NOMO-1 treated with dmso at 0.1 percent for 144 hours (cell line): ENCODE data around the gene TIGD1.

Source experiments
- DNase-seq: peaks from one replicate; lab custom pipeline; 2025; ENCODE audit not compliant: unreplicated experiment; lab: John Stamatoyannopoulos, UW

TIGD1 gene

DNA sequence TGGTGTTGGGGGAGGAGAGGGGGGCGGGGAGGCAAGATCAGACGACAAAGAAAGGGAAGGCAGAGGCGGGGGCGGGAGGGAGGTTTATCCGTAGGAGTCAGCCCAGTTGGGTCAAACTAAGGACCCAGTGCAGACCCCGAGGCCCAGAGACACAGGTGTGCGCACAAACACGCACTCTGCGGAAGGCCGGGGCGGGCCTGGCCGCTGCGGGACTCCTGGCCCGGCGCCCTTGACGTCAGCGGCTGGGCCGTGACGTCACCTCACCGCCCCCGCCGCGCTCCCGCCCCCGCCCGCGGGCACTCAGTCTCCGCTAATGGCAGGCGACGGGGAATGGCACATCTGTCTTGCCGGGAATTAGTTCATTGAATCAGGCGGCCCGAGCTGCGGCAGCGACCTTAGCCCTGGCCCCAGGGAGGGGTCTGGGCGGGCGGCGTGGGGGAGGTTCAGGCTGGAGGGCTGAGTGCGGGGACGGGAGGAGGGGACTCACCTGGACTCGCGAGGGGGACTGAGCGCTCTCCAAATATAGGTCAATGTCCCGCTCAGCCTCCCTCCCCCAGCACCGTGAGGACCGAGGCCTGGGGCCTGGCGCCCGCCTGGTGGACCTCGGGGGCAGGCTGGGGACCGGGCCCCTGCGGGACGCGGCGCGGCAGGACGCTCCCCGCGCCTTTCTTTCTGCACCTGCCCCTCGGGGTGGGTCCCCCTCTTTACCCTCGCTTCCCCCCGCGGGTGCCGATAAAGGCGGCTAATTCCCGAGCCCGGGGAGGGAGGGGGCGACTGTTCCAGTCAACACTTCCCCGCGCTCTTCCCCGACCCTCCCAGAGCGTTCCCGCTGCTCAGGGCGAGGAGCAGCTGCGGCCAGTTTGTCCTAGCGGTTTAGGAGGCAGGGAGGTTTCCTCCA, 47.2 kb downstream of the TIGD1 start:
- no peak for DNase-seq

DNA sequence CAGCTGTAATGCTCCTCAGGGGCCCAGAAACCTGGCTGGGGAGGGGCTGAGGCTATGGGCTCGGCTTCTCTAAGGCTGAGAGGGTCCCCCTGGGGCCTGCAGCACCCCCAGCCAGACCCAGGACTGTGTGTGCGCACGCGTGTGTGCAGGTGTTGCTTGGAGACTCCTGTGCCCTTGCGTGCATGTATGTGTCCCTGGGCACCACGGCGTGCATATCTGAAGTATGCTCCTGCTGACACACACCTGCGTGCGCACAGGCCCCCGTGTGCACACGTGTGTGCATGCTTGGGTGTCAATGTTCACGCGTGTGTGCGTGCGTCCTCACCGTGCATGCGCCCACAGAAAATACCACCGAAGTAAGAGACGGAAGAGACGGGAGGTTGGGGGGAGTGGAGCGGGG, 47.8 kb downstream of the TIGD1 start:
- no peak for DNase-seq

DNA sequence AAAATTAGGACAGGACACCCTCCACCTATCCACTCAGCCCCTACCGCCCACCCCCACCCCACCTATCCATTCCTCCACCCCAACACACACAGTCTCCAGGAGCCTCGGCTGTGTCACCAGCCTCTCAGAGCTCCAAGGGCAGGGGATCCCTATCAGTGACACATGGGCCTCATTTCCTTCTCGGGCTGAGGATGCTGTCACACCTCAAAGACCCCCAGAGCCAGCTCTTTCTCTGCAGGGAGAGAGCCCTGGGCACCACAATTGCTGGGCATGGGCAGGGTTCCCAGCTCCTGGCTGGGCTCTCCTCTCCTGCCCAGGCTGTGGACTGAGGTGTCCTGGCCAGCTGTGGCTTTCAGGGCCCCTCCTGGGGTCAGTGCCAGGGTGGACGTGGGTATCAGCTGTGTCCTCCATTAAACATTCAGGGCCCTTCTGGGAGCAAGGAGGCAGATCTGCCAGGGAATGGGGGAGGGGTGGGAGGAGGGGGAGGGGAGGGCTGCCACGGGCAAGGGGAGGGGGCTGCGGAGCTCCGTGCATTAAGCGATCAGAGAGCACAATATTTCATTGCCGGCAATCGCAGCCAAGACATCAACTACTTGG, 48.5 kb downstream of the TIGD1 start:
- DNase-seq = no peak

DNA sequence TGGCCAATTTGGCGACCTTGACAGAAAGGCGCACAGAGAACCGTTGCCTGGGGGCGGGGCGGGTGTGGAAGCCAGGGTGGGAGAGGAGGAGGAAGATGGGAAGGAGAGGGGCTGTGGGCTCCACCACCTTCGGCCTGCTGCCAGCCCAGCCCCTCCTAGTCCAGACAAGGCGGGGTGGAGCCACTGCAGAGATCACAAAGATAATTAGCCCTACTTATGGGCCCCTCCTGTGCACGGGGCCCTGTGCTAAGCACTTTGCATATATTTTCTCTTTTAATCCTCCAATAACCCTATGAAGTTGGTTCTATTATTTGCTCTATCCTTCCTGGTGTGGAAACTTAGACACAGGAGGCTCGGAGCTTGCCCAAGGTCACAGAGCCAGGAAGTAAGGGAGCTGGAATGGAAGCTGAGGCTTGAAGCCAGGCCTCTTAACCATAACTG, 49.0 kb downstream of the TIGD1 start:
- no peak for DNase-seq

DNA sequence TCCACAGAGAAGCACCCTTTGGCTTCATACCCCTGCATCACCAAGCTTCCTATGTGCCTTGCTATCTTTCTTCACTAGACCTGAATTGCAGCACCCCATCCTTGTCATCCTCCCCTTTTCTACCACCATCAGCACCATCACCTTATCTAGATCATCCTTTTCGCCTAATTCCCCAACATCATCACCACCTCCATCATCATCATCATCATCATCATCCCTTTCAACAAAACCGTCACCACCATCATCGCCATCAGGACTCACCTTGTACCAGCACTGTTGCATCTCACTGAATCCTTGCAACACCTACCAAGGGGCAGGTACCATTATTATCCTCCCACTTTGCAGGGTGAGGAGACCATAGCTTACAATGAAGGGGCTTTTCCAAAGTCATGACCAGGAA, 51.9 kb downstream of the TIGD1 start:
- no peak for DNase-seq
